ENCODE results near the gene SPATA6L. TPM values are rescaled to one million over a fixed set of nuclear protein-coding genes. Genes with fewer than 3 reads are reported as not detected.

The SPATA6L gene
- polyA plus RNA-seq, 1 of the 3 experiments (the other 2 are of a cell fraction), result 0.44 TPM

DNA sequence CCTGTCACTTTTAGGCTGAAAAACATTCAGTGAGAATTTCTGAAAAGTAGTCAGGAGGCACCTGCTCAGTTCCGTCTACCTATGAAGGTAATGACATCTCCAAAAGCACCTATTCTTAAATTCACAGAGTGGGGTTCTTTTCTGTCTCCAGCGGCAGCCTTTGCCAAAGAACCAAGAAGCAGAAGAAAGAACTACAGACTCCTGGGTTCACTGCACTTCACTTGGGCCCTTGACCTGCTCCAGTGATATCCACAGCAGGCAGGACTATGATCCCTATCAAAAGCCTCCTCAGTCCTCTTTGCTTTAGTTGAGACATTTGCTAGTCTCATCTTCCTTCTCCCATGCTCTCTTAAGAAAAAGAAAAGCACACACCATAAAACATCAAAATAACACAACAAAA lies 23.9 kb downstream of the SPATA6L start:
- Histone ChIP-seq H3K4me2 (no peak overlapping the region), H3K9me2 (no peaks in the 10 kb centered on the region), H2AFZ (ENCODE audit: low read depth) (no peak overlapping the region), H3K36me3 (replicated peaks in 1 of 2; ENCODE audit: control insufficient read depth in 1 of 2, insufficient read depth in 2 of 2, low read length in 1 of 2) (no peaks in the 10 kb centered on the region), H3K9me3 (no peaks in the 10 kb centered on the region), H3F3A (replicated peaks; ENCODE audit: insufficient read depth) (no peaks in the 10 kb centered on the region), H3K27ac (ENCODE audit: low read depth in 2 of 2, low read length in 1 of 2) (no peak overlapping the region), H3K79me2 (ENCODE audit: insufficient read depth) (no peaks in the 10 kb centered on the region), H4K20me1 (ENCODE audit: insufficient read depth) (no peaks in the 10 kb centered on the region), H3K4me1 (ENCODE audit: control insufficient read depth in 1 of 2, insufficient read depth in 2 of 2, low read depth in 1 of 2, low read length in 1 of 2) (no peaks in the 10 kb centered on the region), H3K27me3 (ENCODE audit: insufficient read depth) (no peaks in the 10 kb centered on the region), H3K4me3 (ENCODE audit: low read depth in 2 of 2, low read length in 1 of 2) (no peak overlapping the region), H3K9ac (no peak overlapping the region)
- 83% methylated on average over 2 of the region's 2 CpGs for WGBS (ENCODE audit: low lambda C conversion rate)
- TF ChIP-seq, protein P1, sequence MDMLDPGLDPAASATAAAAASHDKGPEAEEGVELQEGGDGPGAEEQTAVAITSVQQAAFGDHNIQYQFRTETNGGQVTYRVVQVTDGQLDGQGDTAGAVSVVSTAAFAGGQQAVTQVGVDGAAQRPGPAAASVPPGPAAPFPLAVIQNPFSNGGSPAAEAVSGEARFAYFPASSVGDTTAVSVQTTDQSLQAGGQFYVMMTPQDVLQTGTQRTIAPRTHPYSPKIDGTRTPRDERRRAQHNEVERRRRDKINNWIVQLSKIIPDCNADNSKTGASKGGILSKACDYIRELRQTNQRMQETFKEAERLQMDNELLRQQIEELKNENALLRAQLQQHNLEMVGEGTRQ (IDR thresholded peaks at IDR 0.05; ENCODE audit: borderline replicate concordance, low read depth, low read length), result no peak
- no peak for TF ChIP-seq RXRA (IDR thresholded peaks at IDR 0.05; ENCODE audit: borderline replicate concordance, low read depth)
- TF ChIP-seq SMC3 (IDR thresholded peaks at IDR 0.05; ENCODE audit: low read depth, low read length), result no peak
- no peak for TF ChIP-seq EP300 (IDR thresholded peaks at IDR 0.05; ENCODE audit: borderline replicate concordance in 1 of 2, low read depth in 1 of 2, low read length in 1 of 2)
- no peak for TF ChIP-seq NRF1 (IDR thresholded peaks at IDR 0.05; ENCODE audit: low read depth, low read length)
- ChIA-PET CTCF (no interaction called here), POLR2A (no interaction called here)
- DNase-seq, result no peak

DNA sequence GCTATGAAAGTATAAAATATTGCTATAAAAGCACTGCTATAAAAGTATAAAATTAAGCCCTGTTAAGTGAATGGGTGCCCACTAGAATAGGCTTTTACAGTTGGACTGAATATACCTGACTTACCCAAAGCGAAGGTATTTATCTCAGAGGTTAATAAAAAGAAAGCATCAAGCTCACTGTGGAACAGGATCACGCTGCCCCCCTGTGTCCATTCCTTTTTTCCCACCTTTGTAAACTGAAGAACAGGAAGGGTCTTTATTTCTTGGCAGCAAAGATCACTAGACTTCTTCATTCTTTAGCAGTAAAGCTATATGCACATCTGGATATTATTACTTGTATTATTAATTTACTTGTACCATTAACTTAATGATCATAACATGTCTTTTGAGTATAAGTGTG lies 26.3 kb downstream of the SPATA6L start:
- no peaks in the 10 kb centered on the region; the same call in 1 of the 2 replicates for H3K27me3 ChIP-seq (ENCODE audit: insufficient read depth)
- H2AFZ ChIP-seq (ENCODE audit: low read depth), result no peak overlapping the region
- H3K36me3 ChIP-seq (replicated peaks in 1 of 2; ENCODE audit: control insufficient read depth in 1 of 2, insufficient read depth in 2 of 2, low read length in 1 of 2), result no peaks in the 10 kb centered on the region
- H4K20me1 ChIP-seq (ENCODE audit: insufficient read depth), result no peaks in the 10 kb centered on the region
- TF ChIP-seq RAD21 (IDR thresholded peaks at IDR 0.05; ENCODE audit: low read length) (peak; percentile 75), MXI1 (IDR thresholded peaks at IDR 0.05; ENCODE audit: low read depth, low read length) (no peak), SMC3 (IDR thresholded peaks at IDR 0.05; ENCODE audit: low read depth, low read length) (peak; percentile 62)
- TF ChIP-seq, protein P2, sequence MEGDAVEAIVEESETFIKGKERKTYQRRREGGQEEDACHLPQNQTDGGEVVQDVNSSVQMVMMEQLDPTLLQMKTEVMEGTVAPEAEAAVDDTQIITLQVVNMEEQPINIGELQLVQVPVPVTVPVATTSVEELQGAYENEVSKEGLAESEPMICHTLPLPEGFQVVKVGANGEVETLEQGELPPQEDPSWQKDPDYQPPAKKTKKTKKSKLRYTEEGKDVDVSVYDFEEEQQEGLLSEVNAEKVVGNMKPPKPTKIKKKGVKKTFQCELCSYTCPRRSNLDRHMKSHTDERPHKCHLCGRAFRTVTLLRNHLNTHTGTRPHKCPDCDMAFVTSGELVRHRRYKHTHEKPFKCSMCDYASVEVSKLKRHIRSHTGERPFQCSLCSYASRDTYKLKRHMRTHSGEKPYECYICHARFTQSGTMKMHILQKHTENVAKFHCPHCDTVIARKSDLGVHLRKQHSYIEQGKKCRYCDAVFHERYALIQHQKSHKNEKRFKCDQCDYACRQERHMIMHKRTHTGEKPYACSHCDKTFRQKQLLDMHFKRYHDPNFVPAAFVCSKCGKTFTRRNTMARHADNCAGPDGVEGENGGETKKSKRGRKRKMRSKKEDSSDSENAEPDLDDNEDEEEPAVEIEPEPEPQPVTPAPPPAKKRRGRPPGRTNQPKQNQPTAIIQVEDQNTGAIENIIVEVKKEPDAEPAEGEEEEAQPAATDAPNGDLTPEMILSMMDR (IDR thresholded peaks at IDR 0.05), result peak; percentile 69
- H3K4me2 ChIP-seq, result no peak overlapping the region
- WGBS (ENCODE audit: low lambda C conversion rate), result 62% methylated on average over 2 of the region's 2 CpGs
- DNase-seq, result peak; percentile 53
- H3K27ac ChIP-seq (ENCODE audit: low read depth in 2 of 2, low read length in 1 of 2), result no peak overlapping the region
- no peak overlapping the region for H3K4me3 ChIP-seq (ENCODE audit: low read depth in 2 of 2, low read length in 1 of 2)
- no peaks in the 10 kb centered on the region for H3F3A ChIP-seq (replicated peaks; ENCODE audit: insufficient read depth)
- no peak overlapping the region for H3K9ac ChIP-seq
- no peaks in the 10 kb centered on the region; a peak in 1 of 4 replicates for H3K4me1 ChIP-seq (ENCODE audit: control insufficient read depth in 1 of 2, insufficient read depth in 2 of 2, low read depth in 1 of 2, low read length in 1 of 2)
- ChIA-PET POLR2A (no interaction called here), CTCF (interaction anchor here (0.6 to 2.5 kb wide), 25 partner anchors 9 to 1820 kb away, joined by 3 to 21 read pairs (median 4); partner anchors contain the start of genes PLPP6 and SPATA6L)
- no peaks in the 10 kb centered on the region for H3K9me3 ChIP-seq
- H3K79me2 ChIP-seq (ENCODE audit: insufficient read depth), result no peaks in the 10 kb centered on the region
- H3K9me2 ChIP-seq, result no peaks in the 10 kb centered on the region

DNA sequence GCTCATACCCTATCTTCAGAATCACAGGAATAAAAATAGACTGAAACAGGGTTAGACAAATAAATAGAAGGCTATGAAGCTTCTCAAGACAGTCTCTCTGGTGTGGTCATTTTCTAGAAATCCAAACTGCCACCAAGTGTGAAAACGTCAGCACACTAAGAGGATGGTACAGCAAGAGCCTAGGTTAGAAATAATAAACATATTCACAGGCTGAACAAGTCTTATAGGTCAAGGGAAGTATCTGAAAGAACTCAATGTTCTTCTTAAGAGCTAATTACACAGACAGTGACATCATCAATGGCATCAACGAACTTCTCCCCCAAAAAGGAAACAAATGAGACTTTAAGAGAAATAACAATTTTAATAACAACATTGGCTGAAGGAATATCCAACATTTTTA lies 26.9 kb downstream of the SPATA6L start:
- 22% methylated on average over 2 of the region's 2 CpGs for WGBS (ENCODE audit: low lambda C conversion rate)
- Histone ChIP-seq H3K4me2 (no peak overlapping the region), H3K27me3 (ENCODE audit: insufficient read depth) (no peaks in the 10 kb centered on the region; the same call in 1 of the 2 replicates), H4K20me1 (ENCODE audit: insufficient read depth) (no peaks in the 10 kb centered on the region), H3K9me2 (no peaks in the 10 kb centered on the region), H3K9ac (no peak overlapping the region), H3K36me3 (replicated peaks in 1 of 2; ENCODE audit: control insufficient read depth in 1 of 2, insufficient read depth in 2 of 2, low read length in 1 of 2) (no peaks in the 10 kb centered on the region), H3K27ac (ENCODE audit: low read depth in 2 of 2, low read length in 1 of 2) (no peak overlapping the region), H3K9me3 (no peaks in the 10 kb centered on the region), H3K4me3 (ENCODE audit: low read depth in 2 of 2, low read length in 1 of 2) (no peak overlapping the region), H3K4me1 (ENCODE audit: control insufficient read depth in 1 of 2, insufficient read depth in 2 of 2, low read depth in 1 of 2, low read length in 1 of 2) (no peaks in the 10 kb centered on the region; a peak in 1 of 4 replicates), H3F3A (replicated peaks; ENCODE audit: insufficient read depth) (no peaks in the 10 kb centered on the region), H3K79me2 (ENCODE audit: insufficient read depth) (no peaks in the 10 kb centered on the region), H2AFZ (ENCODE audit: low read depth) (no peak overlapping the region)
- ChIA-PET POLR2A (no interaction called here), CTCF (interaction anchor here (0.7 to 2.5 kb wide), 21 partner anchors 9 to 1781 kb away, joined by 3 to 21 read pairs (median 5); partner anchors contain the start of genes PLPP6 and SPATA6L)
- DNase-seq, result no peak
- TF ChIP-seq TAF1 (IDR thresholded peaks at IDR 0.05; ENCODE audit: borderline replicate concordance, low read depth, low read length), result no peak
- TF ChIP-seq, protein P3, sequence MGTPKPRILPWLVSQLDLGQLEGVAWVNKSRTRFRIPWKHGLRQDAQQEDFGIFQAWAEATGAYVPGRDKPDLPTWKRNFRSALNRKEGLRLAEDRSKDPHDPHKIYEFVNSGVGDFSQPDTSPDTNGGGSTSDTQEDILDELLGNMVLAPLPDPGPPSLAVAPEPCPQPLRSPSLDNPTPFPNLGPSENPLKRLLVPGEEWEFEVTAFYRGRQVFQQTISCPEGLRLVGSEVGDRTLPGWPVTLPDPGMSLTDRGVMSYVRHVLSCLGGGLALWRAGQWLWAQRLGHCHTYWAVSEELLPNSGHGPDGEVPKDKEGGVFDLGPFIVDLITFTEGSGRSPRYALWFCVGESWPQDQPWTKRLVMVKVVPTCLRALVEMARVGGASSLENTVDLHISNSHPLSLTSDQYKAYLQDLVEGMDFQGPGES (IDR thresholded peaks at IDR 0.05; ENCODE audit: low read depth, low read length), result no peak
- no peak for TF ChIP-seq FOSL2 (IDR thresholded peaks at IDR 0.05; ENCODE audit: borderline replicate concordance, low read depth)
- TF ChIP-seq MEF2A (IDR thresholded peaks at IDR 0.05; ENCODE audit: borderline replicate concordance, low read depth), result no peak
- TF ChIP-seq JUND (IDR thresholded peaks at IDR 0.05), result no peak
- no peak for TF ChIP-seq SMC3 (IDR thresholded peaks at IDR 0.05; ENCODE audit: low read depth, low read length)
- TF ChIP-seq SIN3A (IDR thresholded peaks at IDR 0.05; ENCODE audit: borderline replicate concordance, low read depth, low read length), result no peak
- TF ChIP-seq FOXJ3 (CRISPR knock-in tag; IDR thresholded peaks at IDR 0.05), result no peak
- TF ChIP-seq ELF1 (IDR thresholded peaks at IDR 0.05), result no peak
- TF ChIP-seq, protein P4, sequence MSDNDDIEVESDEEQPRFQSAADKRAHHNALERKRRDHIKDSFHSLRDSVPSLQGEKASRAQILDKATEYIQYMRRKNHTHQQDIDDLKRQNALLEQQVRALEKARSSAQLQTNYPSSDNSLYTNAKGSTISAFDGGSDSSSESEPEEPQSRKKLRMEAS (IDR thresholded peaks at IDR 0.05; ENCODE audit: low read depth), result no peak
- TF ChIP-seq, protein P1 (IDR thresholded peaks at IDR 0.05; ENCODE audit: borderline replicate concordance, low read depth, low read length), result no peak
- TF ChIP-seq RFX5 (IDR thresholded peaks at IDR 0.05; ENCODE audit: low read length), result no peak

Data from SK-N-SH (cell line).